HG03095 (cell line): ENCODE data around the gene MYL9.
"Not testable (repeated sequence)": the region's sequence is repeated elsewhere in the genome, so short reads cannot be mapped to it uniquely, and the experiment has no call there.

ENCODE experiments used
- ATAC-seq: cut with Tn5 transposase; IDR thresholded peaks from one replicate; pipeline ENCODE4 v1.9.1; 2021; ENCODE audit warnings: moderate library complexity; ENCODE audit not compliant: unreplicated experiment

Gene MYL9

DNA sequence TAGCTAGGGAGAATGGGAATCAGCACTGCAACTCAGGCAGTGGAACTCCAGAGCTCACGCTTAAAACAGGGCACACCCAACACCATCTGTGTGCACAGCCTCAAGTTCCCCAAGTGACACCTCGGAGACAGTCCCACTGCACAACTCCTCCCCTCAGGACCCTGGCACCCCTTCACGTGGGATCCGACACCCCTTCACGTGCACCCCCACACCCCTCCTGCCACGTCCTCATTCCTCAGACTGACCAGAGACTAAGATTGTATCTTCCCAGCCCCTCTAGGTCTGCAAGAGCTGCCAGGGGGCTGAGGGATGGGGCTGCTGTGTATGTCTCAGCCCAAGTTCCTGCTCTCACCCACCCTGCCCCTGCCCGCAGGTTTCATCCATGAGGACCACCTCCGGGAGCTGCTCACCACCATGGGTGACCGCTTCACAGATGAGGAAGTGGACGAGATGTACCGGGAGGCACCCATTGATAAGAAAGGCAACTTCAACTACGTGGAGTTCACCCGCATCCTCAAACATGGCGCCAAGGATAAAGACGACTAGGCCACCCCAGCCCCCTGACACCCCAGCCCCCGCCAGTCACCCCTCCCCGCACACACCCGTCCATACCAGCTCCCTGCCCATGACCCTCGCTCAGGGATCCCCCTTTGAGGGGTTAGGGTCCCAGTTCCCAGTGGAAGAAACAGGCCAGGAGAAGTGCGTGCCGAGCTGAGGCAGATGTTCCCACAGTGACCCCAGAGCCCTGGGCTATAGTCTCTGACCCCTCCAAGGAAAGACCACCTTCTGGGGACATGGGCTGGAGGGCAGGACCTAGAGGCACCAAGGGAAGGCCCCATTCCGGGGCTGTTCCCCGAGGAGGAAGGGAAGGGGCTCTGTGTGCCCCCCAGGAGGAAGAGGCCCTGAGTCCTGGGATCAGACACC lies 7.6 kb downstream of the MYL9 start:
- ATAC-seq, result no peak

DNA sequence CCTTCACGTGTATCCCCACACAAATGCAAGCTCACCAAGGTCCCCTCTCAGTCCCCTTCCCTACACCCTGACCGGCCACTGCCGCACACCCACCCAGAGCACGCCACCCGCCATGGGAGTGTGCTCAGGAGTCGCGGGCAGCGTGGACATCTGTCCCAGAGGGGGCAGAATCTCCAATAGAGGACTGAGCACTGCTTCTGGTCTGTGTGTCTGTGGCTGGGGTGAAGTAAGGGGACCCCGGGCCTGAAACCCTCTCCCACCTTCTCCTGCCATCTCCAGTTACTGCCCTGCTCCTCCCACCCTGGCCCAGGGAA lies 8.3 kb downstream of the MYL9 start:
- no peak for ATAC-seq

- no peak for ATAC-seq
Measured at GRCh38 chr20:36549942-36550789, 8.8 kb downstream of the MYL9 start.

DNA sequence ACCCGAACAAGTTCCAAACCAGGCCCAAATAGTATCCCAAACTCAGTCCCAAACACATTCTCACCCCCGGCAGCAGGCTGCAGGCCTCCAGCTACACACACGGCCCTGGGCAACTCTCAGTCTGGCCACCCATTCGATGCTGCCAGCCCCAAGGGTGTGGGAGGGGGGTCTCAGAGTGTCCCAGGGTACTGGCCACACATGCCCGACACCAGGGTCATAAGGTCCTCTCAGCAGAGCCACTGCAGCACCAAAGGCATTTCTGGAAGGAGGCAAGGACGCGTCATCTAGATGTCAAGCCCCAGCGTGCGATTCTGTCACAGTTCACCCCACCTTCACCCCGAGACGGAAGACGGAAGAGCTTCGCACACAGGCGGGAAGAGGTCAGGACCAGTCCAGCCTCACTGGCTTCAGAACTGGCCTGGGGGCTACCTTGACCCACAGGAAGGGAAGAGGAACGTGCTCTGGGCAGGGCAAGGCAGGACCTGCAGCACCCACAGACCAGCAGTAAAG lies 9.5 kb downstream of the MYL9 start:
- no peak for ATAC-seq

DNA sequence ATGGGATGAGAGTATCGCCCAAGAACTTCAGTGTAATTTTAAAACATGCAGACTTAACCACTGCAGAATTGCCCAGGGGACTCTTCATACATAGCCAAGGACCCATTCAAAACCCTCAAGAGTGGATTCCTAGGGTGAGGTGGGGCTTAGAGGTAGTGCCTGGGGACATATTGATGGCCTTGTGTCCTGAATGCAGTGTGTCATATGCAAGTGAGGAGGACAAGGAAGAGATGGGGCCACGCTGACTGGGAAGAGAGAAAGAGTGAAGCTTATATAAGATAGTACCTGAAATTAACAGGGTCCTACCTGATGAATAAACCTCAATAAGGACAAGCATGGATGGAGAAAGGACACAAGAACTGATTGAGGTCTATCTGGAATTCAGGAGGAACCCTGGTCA lies 13.9 kb downstream of the MYL9 start:
- ATAC-seq, result no peak

DNA sequence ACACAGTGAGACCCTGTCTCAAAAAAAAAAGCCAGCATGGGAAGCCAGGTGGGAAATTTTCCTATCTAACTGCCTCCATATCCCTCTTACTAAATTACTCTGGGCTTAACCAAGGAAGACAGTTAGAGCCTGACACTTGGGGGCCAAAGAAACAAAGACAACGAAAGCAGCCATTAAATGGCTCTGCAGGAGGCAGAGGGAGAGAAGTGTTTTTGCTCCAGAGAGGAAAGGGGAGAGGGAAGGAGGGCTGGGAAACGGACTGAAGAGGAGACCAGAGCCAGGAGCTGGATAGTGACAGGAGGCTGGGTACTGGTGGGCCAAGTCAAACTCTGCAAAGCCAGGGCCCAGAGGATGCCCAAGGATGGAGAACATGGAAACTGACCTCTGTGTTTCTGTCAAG lies 21.4 kb downstream of the MYL9 start:
- no peak for ATAC-seq

DNA sequence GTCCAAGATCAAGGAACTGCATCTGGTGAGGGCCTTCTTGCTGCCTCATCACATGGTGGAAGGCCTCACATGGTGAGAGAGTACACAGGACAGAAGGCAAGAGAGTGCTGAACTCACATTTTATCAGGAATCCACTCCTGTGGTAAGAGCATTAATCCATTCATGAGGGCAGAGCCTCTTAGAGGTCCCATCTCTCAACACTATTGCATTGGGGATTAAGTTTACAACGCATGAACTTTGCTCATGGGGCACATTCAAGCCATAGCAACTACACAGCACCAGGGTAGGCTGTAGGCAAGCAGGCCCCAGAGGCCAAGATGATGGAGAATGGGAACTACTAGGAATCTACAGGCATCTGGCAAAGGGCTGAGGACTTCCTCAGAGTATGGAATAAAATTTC lies 22.1 kb downstream of the MYL9 start:
- no peak for ATAC-seq

- not testable (repeated sequence) for ATAC-seq
Measured at GRCh38 chr20:36564078-36564725, 22.9 kb downstream of the MYL9 start.

GRCh38 chr20:36564726-36565121 lies 23.4 kb downstream of the MYL9 start:
- ATAC-seq, result not testable (repeated sequence)

GRCh38 chr20:36565520-36565919 lies 24.2 kb downstream of the MYL9 start:
- no peak for ATAC-seq

GRCh38 chr20:36569847-36570429 lies 28.6 kb downstream of the MYL9 start:
- ATAC-seq, result no peak

DNA sequence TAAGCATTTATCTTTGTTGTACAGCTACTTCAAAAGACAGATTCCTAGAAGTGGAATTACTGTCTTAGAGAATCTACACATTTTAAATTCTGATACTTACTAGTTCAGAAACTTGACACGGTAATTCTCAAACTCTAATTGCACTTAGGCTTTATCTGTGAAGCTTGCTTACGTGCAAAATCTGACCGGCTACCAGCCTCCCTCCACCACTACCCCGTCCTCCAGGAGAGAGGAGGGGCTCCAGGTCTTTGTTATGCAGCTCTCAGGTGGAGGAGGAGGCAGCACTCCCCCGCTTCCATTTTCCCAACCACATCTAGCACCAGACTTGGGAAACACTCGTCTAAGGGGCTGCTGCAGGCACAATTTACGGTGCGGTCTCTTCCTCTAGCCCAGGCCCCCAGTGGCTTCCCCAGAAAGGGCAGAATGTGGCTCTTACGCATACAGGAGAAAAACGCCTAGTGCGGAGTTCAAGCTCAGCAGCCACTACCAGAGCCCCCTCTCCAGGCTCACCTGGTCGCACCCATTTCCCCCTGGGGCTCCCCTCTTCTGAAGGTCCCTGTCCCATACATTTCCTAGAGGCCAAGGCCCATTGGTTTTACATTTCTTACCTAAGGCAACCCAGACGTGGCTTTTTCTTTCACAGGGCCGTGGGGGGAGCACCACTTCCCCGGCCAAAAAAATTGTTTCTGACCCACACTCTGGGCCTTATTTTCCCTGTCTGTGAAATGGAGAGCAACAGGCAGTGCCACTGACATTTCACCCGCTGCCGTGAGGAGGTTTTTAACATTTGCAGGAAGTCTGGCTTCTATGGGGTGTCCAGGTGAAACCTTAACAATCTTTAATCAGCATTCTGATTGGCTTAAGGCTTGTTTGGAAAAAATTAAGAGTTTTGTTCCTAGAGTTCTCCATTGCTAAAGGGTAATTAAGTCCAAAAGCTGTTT lies 30.5 kb downstream of the MYL9 start:
- ATAC-seq, result no peak

DNA sequence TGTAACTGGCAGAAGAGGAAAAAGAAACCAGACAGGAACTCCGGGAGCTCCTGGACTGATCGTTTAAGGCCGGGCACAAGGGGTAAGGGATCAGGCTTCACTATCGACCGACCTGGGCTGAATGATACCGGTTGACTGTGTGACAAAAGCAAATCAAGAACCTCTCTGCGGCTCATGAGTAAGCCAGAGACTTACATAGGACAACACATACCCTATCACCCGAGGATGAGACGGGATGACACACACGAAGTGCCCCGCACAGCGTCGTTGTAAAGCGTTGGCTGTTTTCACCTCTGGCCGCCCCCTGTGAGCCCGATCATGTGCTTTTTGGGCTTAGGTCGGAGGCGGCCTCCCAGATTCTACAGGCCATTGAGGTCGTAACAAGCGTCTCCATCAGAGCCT lies 31.4 kb downstream of the MYL9 start:
- ATAC-seq, result peak; percentile 16

- ATAC-seq, result peak; percentile 49
Measured at GRCh38 chr20:36573103-36573797, 31.9 kb downstream of the MYL9 start, which contains the start of gene TGIF2. TSS of gene TGIF2 (plus strand) at chr20:36573597. CDS start at chr20:36578775, 5,178 bp downstream.

GRCh38 chr20:36573798-36574365 lies 32.6 kb downstream of the MYL9 start:
- no peak for ATAC-seq

DNA sequence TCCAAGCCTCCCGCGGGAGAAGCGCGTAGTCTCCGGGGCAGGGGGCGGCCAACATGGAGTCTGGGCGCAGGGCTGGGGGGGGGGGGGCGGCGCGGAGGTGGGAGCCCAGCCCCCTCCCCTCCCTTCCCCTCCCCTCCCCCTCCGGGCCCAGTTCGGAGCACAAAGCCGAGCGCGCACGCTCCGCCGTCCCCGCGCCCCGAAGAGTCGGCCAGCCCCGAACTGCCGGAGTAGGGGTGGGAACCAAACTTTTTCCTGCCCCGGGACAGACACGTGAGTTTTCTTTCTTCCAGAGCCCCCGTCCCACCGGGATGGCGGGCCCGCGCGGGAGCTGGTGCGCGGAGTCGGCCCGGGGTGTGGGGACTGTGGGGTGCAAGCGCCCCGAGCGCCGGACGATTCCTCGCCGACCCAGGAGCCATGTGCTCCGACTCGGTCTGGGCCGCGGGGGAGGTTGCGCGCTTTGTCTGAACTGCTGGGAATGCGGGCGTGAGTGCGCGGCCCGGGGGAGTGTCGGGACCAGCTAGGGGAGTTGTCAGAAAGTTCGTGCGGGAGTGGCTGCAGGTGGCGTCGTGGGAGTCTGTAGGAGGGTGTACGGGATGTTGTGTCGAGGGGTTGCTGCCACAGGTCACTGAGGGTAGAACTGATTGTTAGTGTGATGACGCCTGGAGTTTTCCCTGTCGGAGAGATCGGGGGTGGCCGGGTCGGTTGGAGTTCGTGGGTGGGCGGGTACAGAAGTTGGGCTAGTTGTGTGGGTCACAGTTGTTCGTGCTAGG lies 33.2 kb downstream of the MYL9 start:
- no peak for ATAC-seq

- no peak for ATAC-seq
Measured at GRCh38 chr20:36576081-36576445, 34.7 kb downstream of the MYL9 start.

- no peak for ATAC-seq
Measured at GRCh38 chr20:36578356-36579041, 37.2 kb downstream of the MYL9 start.
